ENCODE data around the gene PDIA3.

- TF ChIP-seq, protein P1, sequence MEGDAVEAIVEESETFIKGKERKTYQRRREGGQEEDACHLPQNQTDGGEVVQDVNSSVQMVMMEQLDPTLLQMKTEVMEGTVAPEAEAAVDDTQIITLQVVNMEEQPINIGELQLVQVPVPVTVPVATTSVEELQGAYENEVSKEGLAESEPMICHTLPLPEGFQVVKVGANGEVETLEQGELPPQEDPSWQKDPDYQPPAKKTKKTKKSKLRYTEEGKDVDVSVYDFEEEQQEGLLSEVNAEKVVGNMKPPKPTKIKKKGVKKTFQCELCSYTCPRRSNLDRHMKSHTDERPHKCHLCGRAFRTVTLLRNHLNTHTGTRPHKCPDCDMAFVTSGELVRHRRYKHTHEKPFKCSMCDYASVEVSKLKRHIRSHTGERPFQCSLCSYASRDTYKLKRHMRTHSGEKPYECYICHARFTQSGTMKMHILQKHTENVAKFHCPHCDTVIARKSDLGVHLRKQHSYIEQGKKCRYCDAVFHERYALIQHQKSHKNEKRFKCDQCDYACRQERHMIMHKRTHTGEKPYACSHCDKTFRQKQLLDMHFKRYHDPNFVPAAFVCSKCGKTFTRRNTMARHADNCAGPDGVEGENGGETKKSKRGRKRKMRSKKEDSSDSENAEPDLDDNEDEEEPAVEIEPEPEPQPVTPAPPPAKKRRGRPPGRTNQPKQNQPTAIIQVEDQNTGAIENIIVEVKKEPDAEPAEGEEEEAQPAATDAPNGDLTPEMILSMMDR (IDR thresholded peaks at IDR 0.05; ENCODE audit: extremely low read depth in 1 of 2, insufficient read depth in 1 of 2, low read depth in 1 of 2, low read length in 2 of 2), result no peak
- TF ChIP-seq POLR2A (IDR thresholded peaks at IDR 0.05; ENCODE audit: low read depth, low read length) (no peak), POLR2AphosphoS5 (IDR thresholded peaks at IDR 0.05; ENCODE audit: insufficient read depth, low read depth, low read length) (no peak), EZH2 (IDR thresholded peaks at IDR 0.05; ENCODE audit: borderline replicate concordance, low read depth, low read length, severe bottlenecking) (no peak), JUN (IDR thresholded peaks at IDR 0.05; ENCODE audit: borderline replicate concordance, insufficient read depth, insufficient read length, low read depth) (no peak), MYC (IDR thresholded peaks at IDR 0.05; ENCODE audit: low read depth, low read length) (no peak)
- TF ChIP-seq, protein P2, sequence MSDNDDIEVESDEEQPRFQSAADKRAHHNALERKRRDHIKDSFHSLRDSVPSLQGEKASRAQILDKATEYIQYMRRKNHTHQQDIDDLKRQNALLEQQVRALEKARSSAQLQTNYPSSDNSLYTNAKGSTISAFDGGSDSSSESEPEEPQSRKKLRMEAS (IDR thresholded peaks at IDR 0.05; ENCODE audit: insufficient read depth, insufficient read length), result no peak
Observed at GRCh38 chr15:43771816-43772215, 25.6 kb downstream of the PDIA3 start.
